Measurements from ENCODE around the gene STON1. TPM values are rescaled to one million over a fixed set of nuclear protein-coding genes. Genes with fewer than 3 reads are reported as not detected.

The STON1 gene
- total and polyA plus RNA-seq, 2 donors (not counting 3 experiments of a cell fraction or from before 2014, with no cell fraction given): 6.3 to 12.1 TPM

DNA sequence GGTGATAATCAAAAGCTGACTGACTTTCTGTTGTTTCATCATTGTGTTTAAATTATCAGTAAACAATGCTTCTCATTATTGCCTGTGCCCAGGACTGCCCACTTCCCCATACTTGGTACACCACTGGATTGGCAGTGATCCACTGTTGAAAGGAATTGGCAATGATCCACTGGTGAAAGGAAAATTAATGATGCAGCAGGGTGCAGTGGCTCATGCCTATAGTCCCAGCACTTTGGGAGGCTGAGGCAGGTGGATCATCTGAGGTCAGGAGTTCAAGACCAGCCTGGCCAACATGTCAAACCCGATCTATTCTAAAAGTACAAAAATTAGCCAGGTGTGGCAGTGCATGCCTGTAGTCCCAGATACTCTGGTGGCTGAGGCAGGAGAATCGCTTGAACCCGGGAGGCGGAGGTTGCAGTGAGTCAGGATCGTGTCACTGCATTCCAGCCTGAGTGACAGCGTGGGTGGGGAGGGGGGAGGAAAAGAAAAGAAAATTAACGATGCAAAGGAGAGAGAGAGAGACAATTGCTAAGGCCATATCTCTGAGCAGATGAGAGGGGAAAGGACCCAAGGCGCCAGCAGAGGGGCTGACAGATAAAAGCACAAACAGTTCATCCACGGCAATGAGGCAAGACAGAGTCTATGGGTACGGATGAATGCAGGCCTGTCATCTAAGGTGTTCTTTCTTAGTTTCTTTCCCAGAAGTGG is 77.5 kb downstream of the STON1 start:
- no peak overlapping the region for H3K4me3 ChIP-seq (replicated peaks in 1 of 3; ENCODE audit: insufficient read depth in 1 of 3, low read depth in 1 of 3, low read length in 3 of 3)
- dilution Hi-C loops (cut with MboI; ENCODE audit: extremely low pct_ligation_motif_present, low sequenced_read_pairs) (no loop called here), intact Hi-C loops (cut with micrococcal nuclease) (no loop called here)
- H3K4me1 ChIP-seq (ENCODE audit: control insufficient read depth, extremely low read depth, insufficient read depth, low read length): no peaks in the 10 kb centered on the region
- no peaks in the 10 kb centered on the region for H3K36me3 ChIP-seq (ENCODE audit: control insufficient read depth in 2 of 2, extremely low read depth in 1 of 2, insufficient read depth in 2 of 2, low read length in 2 of 2)
- no TSS peak for BruUV-seq (replicated peaks)
- no peak for TF ChIP-seq EZH2 (IDR thresholded peaks at IDR 0.05; ENCODE audit: borderline replicate concordance, low read depth, low read length, severe bottlenecking)
- TF ChIP-seq CTCF (IDR thresholded peaks at IDR 0.05; ENCODE audit: extremely low read depth in 1 of 2, insufficient read depth in 1 of 2, low read depth in 1 of 2, low read length in 2 of 2): no peak
- TF ChIP-seq JUN (IDR thresholded peaks at IDR 0.05; ENCODE audit: borderline replicate concordance, insufficient read depth, insufficient read length, low read depth): no peak
- no peak for TF ChIP-seq FOS (IDR thresholded peaks at IDR 0.05; ENCODE audit: borderline replicate concordance, insufficient read depth, low read length)
- TF ChIP-seq MYC (IDR thresholded peaks at IDR 0.05; ENCODE audit: low read depth, low read length): no peak
- TF ChIP-seq MAX (IDR thresholded peaks at IDR 0.05; ENCODE audit: insufficient read depth, insufficient read length): no peak
- TF ChIP-seq GATA2 (IDR thresholded peaks at IDR 0.05; ENCODE audit: insufficient read depth, insufficient read length, low read depth, low read length): no peak
- no peak overlapping the region for H2AFZ ChIP-seq (ENCODE audit: low read depth, low read length)
- ChIA-PET POLR2A (no interaction called here), CTCF (no interaction called here)
- H3K79me2 ChIP-seq (ENCODE audit: control insufficient read depth, insufficient read depth, low read length): no peaks in the 10 kb centered on the region
- no peak overlapping the region for H3K4me2 ChIP-seq (ENCODE audit: insufficient read depth, low read length)
- no peaks in the 10 kb centered on the region for H3K9me1 ChIP-seq (replicated peaks; ENCODE audit: control insufficient read depth, extremely low read depth, insufficient read depth, low read length)
- no peak overlapping the region for H3K9ac ChIP-seq (replicated peaks; ENCODE audit: extremely low read depth, insufficient read depth, low read length)
- no peaks in the 10 kb centered on the region for H3K9me3 ChIP-seq (replicated peaks; ENCODE audit: control insufficient read depth, insufficient read depth, low read length)
- no peak for FAIRE-seq
- H3K27me3 ChIP-seq (ENCODE audit: control insufficient read depth in 2 of 2, insufficient read depth in 2 of 2, low read length in 2 of 2): no peaks in the 10 kb centered on the region
- H3K27ac ChIP-seq (ENCODE audit: insufficient read depth, low read depth, low read length): no peak overlapping the region
- peak; percentile 7 for DNase-seq (ENCODE audit: low read depth, low spot score)
- no peaks in the 10 kb centered on the region for H4K20me1 ChIP-seq (replicated peaks; ENCODE audit: control insufficient read depth, extremely low read depth, insufficient read depth, low read length)

Data from endothelial cell of umbilical vein (primary cell).